ENCODE results near the gene RNF31.
A peak's percentile ranks its signal among the peaks of the same experiment; 100 is the strongest.

The RNF31 gene

DNA sequence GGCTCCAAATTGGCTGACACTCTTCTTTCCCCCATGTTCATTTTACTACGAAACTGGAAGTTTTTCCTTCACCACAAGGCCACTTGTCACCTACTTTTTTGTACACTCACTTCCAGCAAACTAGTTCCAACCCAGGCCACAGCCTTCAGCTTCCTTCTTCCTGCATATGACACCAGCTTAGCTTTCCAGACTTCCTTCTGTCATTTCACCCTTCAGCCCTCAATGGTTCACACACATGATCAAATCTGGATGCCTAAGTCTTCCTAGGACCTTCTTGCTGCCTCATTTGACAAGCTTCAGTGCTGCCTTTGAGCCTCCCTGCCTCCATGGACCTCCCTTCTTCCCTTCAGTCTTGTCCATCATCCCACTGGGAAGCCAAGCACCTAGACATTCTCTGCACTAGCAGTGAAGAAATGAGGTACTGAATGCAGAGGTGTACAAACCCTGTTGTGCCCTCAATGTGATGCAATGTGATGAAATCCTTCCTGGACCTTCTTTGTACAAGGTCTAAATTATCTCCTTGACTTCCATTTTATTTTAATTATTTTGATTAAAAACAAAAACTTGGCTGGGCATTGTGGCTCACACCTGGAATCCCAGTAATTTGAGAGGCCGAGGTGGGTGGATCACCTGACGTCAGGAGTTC is 20.3 kb downstream of the RNF31 start:
- DNase-seq, result no peak

DNA sequence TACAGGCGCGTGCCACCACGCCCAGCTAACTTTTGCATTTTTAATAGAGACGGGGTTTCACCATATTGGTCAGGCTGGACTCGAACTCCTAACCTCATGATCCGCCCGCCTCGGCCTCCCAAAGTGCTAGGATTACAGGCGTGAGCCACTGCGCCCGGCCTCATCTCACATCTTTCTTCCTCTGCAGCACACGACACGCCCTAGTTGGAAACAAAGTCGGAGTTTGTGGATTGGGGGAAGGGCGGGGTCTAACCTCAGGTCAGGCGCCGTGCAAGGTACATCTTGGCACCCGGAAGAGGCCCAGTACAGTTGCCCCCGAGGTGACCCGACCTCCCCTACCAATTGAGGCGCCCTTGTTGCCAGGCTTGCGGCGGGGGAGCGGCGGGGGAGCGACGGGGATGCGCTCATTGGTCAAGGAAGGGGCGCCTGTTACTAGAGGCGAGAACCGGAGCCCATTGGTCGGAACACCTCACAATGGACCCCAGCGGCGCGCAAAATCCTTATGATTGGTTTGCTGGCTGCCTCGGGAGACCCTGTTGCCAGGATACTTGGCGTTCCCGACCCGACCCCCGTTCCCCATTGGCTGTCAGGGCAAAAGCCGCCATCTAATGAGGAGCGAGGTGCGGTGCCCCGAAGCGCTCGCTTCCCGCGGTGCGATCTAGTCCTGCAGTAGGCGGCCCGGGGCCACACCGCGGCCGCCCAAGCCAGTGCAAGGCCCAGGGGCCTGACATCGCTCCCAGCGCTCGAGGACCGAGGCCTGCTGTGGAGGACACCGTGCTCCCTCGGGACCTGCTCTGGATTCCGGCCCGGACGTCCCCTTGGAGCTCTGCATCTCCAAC is 24.3 kb downstream of the RNF31 start, which contains the start of gene REC8:
Gene REC8, plus strand, starts transcription at position 659 of the 839 bp plus-strand sequence. CDS start 473 bp downstream, outside the sequence.
- Mint-ChIP-seq H3K4me3 (peak within 1 kb of the TSS; percentile 71), H3K4me1 (peaks cover 49% of the 10 kb centered on the region), H3K9me3 (no peaks in the 10 kb centered on the region), H3K27me3 (no peaks in the 10 kb centered on the region), H3K27ac (peak within 1 kb of the TSS; percentile 85), H3K36me3 (peaks cover 52% of the 10 kb centered on the region)
- DNase-seq, result peak; percentile 81
- CTCF ChIA-PET, result interaction anchor here (0.7 kb wide), 2 partner anchors 10 to 1041 kb away, joined by 3 read pairs; partner anchors contain the start of gene IRF9

More for the DNA sequence above, 20.3 kb downstream of the RNF31 start:
- peaks cover 74% of the 10 kb centered on the region for H3K4me1 Mint-ChIP-seq
- H3K36me3 Mint-ChIP-seq, result peaks cover 72% of the 10 kb centered on the region
- peak overlapping the region; percentile 47 for H3K27ac Mint-ChIP-seq
- no peaks in the 10 kb centered on the region for H3K9me3 Mint-ChIP-seq
- H3K27me3 Mint-ChIP-seq, result no peaks in the 10 kb centered on the region
- no peak overlapping the region for H3K4me3 Mint-ChIP-seq
- CTCF ChIA-PET, result no interaction called here

GRCh38 chr14:24172261-24172860 is 25.1 kb downstream of the RNF31 start:
- peak overlapping the region; percentile 45 for H3K27ac Mint-ChIP-seq
- CTCF ChIA-PET, result no interaction called here
- peaks cover 53% of the 10 kb centered on the region for H3K36me3 Mint-ChIP-seq
- no peaks in the 10 kb centered on the region for H3K9me3 Mint-ChIP-seq
- H3K27me3 Mint-ChIP-seq, result no peaks in the 10 kb centered on the region
- peak overlapping the region; percentile 71 for H3K4me3 Mint-ChIP-seq
- DNase-seq, result no peak
- peaks cover 43% of the 10 kb centered on the region for H3K4me1 Mint-ChIP-seq

DNA sequence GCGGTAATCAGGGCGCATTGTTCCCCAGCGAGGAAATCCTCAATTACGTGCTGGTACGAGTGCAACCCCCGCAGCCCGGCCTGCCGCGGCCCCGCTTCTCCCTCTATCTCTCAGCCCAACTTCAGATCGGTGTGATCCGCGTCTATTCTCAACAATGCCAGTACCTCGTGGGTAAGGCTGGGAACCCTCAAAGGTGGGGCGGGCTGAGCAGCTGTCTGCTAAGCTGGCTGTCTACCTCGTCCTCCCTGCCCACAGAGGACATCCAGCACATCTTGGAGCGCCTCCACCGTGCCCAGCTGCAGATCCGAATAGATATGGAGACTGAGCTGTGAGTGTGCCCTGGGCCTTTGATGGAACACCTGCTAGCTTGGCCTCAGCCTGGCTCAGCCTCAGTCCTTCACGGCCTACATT is 25.6 kb downstream of the RNF31 start:
- H3K36me3 Mint-ChIP-seq, result peaks cover 52% of the 10 kb centered on the region

DNA sequence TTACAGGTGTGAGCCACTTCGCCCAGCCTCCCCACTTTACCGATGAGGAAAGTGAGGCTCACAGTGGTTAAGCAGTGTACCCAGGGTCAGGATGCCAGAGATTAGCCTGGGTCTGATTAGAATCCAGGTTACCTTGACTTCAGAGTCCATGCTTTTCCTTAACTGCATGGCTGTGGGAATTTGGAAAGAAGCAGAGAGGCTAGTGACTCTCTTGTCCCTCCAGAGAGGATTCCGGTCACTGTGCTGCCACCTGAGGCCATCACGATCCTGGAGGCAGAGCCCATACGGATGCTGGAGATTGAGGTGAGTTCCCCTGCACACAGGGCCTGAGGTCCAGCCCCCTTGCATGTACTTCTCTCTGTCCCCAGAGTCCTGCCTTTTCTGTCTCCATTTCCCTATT is 29.3 kb downstream of the RNF31 start:
- CTCF ChIA-PET, result interaction anchor here (1.7 kb wide), 1 partner anchor 15 kb away, joined by 5 read pairs; the partner anchor contains the start of gene IRF9
- no peaks in the 10 kb centered on the region for H3K9me3 Mint-ChIP-seq
- DNase-seq, result no peak
- no peaks in the 10 kb centered on the region for H3K27me3 Mint-ChIP-seq
- H3K4me1 Mint-ChIP-seq, result peaks cover 19% of the 10 kb centered on the region
- H3K36me3 Mint-ChIP-seq, result peaks cover 55% of the 10 kb centered on the region
- H3K27ac Mint-ChIP-seq, result no peak overlapping the region
- H3K4me3 Mint-ChIP-seq, result no peak overlapping the region

More for the DNA sequence above, 25.6 kb downstream of the RNF31 start:
- Mint-ChIP-seq H3K4me1 (peaks cover 39% of the 10 kb centered on the region), H3K27ac (peak overlapping the region; percentile 68), H3K27me3 (no peaks in the 10 kb centered on the region), H3K9me3 (no peaks in the 10 kb centered on the region), H3K4me3 (no peak overlapping the region)
- CTCF ChIA-PET, result no interaction called here
- no peak for DNase-seq

GRCh38 chr14:24177041-24177825 is 29.9 kb downstream of the RNF31 start:
- Mint-ChIP-seq H3K9me3 (no peaks in the 10 kb centered on the region), H3K4me3 (no peak overlapping the region), H3K4me1 (peaks cover 14% of the 10 kb centered on the region), H3K36me3 (peaks cover 56% of the 10 kb centered on the region), H3K27me3 (no peaks in the 10 kb centered on the region), H3K27ac (no peak overlapping the region)
- DNase-seq, result no peak
- CTCF ChIA-PET, result no interaction called here

DNA sequence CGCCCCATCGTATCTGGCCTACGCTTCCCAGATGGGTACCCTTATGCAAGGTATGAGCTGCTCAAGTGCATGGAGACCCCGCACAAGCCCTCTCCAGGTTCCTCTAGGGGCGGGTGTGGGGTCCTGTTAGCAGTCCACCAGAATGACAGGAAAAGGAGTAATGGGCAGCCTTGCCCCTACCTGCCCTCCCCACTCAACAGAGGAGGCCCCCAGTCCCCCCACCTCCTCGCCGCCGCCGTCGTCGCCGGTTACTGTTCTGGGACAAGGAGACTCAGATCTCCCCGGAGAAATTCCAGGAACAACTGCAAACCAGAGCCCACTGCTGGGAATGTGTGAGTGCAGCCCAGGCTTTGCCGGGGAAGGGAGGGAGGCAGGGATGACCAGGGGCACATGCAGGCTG is 30.6 kb downstream of the RNF31 start:
- H3K9me3 Mint-ChIP-seq, result no peaks in the 10 kb centered on the region
- no peak for DNase-seq
- CTCF ChIA-PET, result no interaction called here
- H3K4me3 Mint-ChIP-seq, result no peak overlapping the region
- H3K27ac Mint-ChIP-seq, result no peak overlapping the region
- no peaks in the 10 kb centered on the region for H3K27me3 Mint-ChIP-seq
- peaks cover 11% of the 10 kb centered on the region for H3K4me1 Mint-ChIP-seq
- peaks cover 57% of the 10 kb centered on the region for H3K36me3 Mint-ChIP-seq

DNA sequence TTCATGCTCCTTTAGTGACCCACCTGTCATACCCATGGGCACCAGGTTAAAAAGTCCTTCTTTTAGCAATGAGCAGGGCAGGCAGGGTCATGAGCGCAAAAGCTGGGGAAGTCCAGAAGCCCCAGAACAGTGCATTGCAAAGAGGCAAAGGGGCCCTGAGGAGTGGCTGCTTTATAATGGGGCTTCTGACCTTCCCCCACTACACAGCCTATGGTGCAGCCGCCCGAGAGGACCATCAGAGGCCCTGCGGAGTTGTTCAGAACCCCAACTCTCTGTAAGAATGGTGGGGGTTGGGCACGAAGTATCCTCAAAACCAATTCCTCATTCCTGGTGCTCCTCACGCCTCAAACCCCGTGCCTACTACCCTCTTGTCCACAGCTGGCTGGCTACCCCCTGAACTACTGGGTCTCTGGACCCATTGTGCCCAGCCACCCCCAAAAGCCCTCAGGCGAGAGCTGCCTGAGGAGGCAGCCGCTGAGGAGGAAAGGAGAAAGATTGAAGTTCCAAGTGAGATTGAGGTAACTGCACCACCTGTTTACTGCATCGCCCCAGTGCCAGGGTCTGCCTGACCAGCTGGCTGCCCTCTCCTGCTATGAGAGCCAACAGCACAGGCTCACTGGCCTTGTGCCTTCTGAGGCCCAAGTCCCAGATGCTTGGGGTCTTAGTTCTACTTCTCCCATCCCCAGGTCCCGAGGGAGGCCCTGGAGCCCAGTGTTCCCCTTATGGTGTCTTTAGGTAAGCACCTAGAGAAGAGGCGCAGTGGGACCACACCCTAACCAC is 31.3 kb downstream of the RNF31 start:
- no peaks in the 10 kb centered on the region for H3K9me3 Mint-ChIP-seq
- no peak overlapping the region for H3K27ac Mint-ChIP-seq
- H3K36me3 Mint-ChIP-seq, result peaks cover 54% of the 10 kb centered on the region
- no peak overlapping the region for H3K4me3 Mint-ChIP-seq
- no peaks in the 10 kb centered on the region for H3K27me3 Mint-ChIP-seq
- no peak for DNase-seq
- peaks cover 7% of the 10 kb centered on the region for H3K4me1 Mint-ChIP-seq
- CTCF ChIA-PET, result no interaction called here

DNA sequence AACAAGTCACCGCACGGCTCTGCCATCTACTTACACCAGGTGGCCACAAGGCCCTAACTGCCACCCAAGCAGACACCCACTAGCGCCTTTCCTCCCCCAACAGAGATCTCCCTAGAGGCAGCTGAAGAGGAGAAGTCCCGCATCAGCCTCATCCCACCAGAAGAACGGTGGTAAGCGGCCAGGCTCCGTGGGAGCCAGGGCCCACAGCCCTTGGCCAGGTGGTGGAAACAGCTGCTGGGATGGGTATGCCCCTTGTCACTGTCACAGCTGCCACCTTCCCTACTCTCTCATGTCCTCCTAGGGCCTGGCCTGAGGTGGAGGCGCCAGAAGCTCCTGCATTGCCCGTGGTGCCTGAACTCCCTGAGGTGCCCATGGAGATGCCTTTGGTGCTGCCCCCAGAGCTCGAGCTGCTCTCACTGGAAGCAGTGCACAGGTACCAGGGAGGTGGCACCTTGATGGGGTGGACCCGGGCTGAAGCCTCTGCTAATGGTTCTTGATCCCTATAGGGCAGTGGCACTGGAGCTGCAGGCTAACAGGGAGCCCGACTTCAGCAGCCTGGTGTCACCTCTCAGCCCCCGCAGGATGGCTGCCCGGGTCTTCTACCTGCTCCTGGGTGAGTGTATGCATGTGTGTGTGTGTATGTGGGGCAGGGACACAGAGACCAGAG is 32.1 kb downstream of the RNF31 start:
- no peaks in the 10 kb centered on the region for H3K9me3 Mint-ChIP-seq
- peaks cover 52% of the 10 kb centered on the region for H3K36me3 Mint-ChIP-seq
- peak overlapping the region; percentile 52 for H3K27ac Mint-ChIP-seq
- no peak overlapping the region for H3K4me3 Mint-ChIP-seq
- CTCF ChIA-PET, result interaction anchor here (0.6 to 0.8 kb wide), 2 partner anchors 18 to 43 kb away, joined by 3 read pairs; partner anchors contain the start of genes IRF9 and PSME1
- no peaks in the 10 kb centered on the region for H3K27me3 Mint-ChIP-seq
- peaks cover 6% of the 10 kb centered on the region for H3K4me1 Mint-ChIP-seq
- no peak for DNase-seq

- Mint-ChIP-seq H3K27ac (peak overlapping the region; percentile 28), H3K4me3 (no peak overlapping the region), H3K36me3 (peaks cover 51% of the 10 kb centered on the region), H3K4me1 (peaks cover 2% of the 10 kb centered on the region), H3K27me3 (no peaks in the 10 kb centered on the region), H3K9me3 (no peaks in the 10 kb centered on the region)
- CTCF ChIA-PET, result interaction anchor here (0.8 to 1.0 kb wide), 2 partner anchors 18 to 19 kb away, joined by 3 read pairs; partner anchors contain the start of gene IRF9
- DNase-seq, result no peak
These were observed 32.9 kb downstream of the RNF31 start for GRCh38 chr14:24179961-24180796.

GRCh38 chr14:24181371-24182077 is 34.2 kb downstream of the RNF31 start:
- Mint-ChIP-seq H3K4me3 (no peak overlapping the region), H3K27me3 (no peaks in the 10 kb centered on the region), H3K36me3 (peaks cover 57% of the 10 kb centered on the region), H3K4me1 (peaks cover 2% of the 10 kb centered on the region), H3K27ac (peak overlapping the region; percentile 16), H3K9me3 (no peaks in the 10 kb centered on the region)
- DNase-seq, result no peak
- CTCF ChIA-PET, result interaction anchor here (1.0 kb wide), 1 partner anchor 19 kb away, joined by 3 read pairs; no protein-coding TSS in a partner anchor

Data from activated naive CD4-positive, alpha-beta T cell treated with anti-CD3 and anti-CD28 coated beads, Interleukin-2, amount 10 ng/mL, durations not matched to agents 7 days and 5 days (primary cell).